ENCODE results near the gene CCDC6.
A peak's percentile ranks its signal among the peaks of the same experiment; 100 is the strongest.

Gene CCDC6

DNA sequence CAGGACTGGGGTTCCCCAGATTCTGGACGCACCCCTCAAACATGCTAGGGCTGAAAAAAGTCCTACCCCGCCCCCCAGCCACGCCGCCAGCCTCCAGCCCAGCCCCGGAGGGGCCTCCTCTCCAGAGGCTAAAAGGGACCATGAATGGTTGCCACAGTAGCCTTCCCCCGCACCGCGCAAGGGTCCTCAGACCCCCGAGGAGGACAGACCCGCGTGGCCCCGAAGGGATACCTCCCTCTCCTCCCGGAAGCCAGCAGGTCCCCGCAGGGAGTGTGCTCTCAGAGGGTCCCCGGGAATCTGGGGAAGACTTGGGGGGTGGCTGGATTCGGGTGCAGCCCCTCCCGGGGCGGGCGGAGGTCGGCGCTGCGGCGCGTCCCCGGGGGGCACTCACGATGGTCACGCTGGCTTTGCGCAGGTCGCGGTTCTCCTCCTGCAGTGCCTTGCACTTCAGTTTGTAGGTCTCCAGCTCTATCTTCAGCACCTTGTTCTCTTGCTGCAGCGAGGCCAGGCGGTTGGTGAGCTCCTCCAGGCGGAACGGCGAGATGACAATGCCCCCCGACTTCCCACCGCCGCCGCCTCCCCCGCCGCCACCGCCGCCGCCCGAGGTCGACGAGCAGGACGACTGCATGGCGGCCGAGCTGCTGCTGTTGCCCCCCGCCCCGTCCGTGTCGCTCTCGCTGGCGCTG is 482 bp downstream of the CCDC6 start:
- Histone ChIP-seq H3K36me3 (ENCODE audit: control insufficient read depth, insufficient read depth, low read length) (no peaks in the 10 kb centered on the region), H3K9me3 (ENCODE audit: control insufficient read depth, insufficient read depth, low read depth, low read length) (no peaks in the 10 kb centered on the region), H3K27me3 (ENCODE audit: control insufficient read depth, insufficient read depth, low read length) (no peaks in the 10 kb centered on the region), H3K4me3 (ENCODE audit: low read depth, low read length) (peak overlapping the region; percentile 95), H3K27ac (ENCODE audit: low read depth, low read length) (peak overlapping the region; percentile 94), H3K9ac (ENCODE audit: low read length) (peak overlapping the region; percentile 85), H3K4me1 (ENCODE audit: control insufficient read depth, insufficient read depth, low read length) (peaks cover 32% of the 10 kb centered on the region)

DNA sequence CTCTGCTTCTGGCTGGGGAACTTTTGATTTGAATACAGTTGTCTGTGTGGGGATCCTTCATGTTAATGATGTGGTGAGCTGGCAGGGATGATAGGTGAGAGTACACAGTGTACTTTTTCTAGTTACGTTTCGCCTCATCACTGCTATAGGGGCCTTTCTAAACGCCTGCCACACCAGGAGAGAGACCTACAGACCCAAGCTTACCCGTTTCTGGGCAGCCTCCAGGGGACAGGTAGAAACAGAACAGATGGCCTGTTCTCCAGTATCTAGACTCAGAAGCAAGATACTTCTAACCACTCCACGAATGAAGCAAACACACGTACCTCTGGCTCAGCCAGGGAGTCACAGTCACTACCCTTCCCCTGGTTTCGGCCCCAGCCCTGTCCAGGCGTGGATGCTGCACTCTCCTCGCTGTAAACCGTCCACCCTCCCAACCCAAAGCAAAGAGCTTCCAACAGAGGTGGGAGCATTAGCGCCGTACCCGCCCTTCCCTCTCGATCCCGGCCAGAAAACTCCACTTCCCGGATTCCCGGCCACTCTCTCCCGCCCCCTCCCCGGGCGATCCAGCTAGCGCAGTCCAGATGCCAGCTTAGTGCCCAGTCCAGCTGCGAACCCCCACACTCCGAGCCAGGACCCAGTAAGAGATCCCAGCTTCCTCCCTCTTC is 1.2 kb downstream of the CCDC6 start:
- Histone ChIP-seq H3K27me3 (ENCODE audit: control insufficient read depth, insufficient read depth, low read length) (no peaks in the 10 kb centered on the region), H3K9ac (ENCODE audit: low read length) (peak overlapping the region; percentile 85), H3K36me3 (ENCODE audit: control insufficient read depth, insufficient read depth, low read length) (0 out of 2 replicates have a peak, but pooled peaks cover 2% of the 10 kb centered on the region), H3K4me1 (ENCODE audit: control insufficient read depth, insufficient read depth, low read length) (peaks cover 36% of the 10 kb centered on the region), H3K27ac (ENCODE audit: low read depth, low read length) (peak overlapping the region; percentile 94; the same call in 1 of the 2 replicates), H3K9me3 (ENCODE audit: control insufficient read depth, insufficient read depth, low read depth, low read length) (no peaks in the 10 kb centered on the region), H3K4me3 (ENCODE audit: low read depth, low read length) (peak overlapping the region; percentile 95)

DNA sequence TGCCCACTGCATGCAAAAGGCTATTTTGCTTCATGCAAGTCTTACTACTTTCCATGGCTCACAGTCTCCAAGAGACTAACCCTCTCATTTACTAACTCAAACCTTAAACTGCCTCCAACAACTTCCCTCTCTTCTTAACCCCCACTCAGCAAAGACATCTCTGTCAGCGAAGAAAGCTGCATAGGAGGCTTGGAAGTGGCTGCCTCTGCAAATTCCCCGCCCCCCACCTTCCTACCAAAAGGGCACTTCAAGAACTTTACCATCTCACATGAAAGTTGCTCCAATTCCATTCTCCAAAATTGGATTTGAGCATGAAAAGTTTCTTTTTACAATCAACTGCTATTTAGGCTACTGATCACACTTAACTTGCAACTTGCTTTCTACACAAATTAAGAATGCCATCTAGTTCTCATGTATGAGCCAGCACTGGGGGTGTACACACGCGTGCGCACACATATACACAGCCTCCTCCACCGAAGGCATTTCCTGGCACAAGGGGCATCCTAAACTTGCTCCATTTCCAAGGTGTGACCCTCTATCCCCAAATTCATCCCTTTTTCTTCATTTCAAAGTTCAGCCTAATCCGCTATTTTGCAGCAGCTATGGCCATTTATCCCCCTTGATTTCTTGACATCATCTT is 1.8 kb downstream of the CCDC6 start:
- H3K27me3 ChIP-seq (ENCODE audit: control insufficient read depth, insufficient read depth, low read length) = no peaks in the 10 kb centered on the region
- H3K9ac ChIP-seq (ENCODE audit: low read length) = peak overlapping the region; percentile 85
- no peak overlapping the region for H3K27ac ChIP-seq (ENCODE audit: low read depth, low read length)
- H3K9me3 ChIP-seq (ENCODE audit: control insufficient read depth, insufficient read depth, low read depth, low read length) = no peaks in the 10 kb centered on the region
- peaks cover 43% of the 10 kb centered on the region for H3K4me1 ChIP-seq (ENCODE audit: control insufficient read depth, insufficient read depth, low read length)
- H3K4me3 ChIP-seq (ENCODE audit: low read depth, low read length) = peak overlapping the region; percentile 95
- peaks cover 6% of the 10 kb centered on the region; the same call in 1 of the 2 replicates for H3K36me3 ChIP-seq (ENCODE audit: control insufficient read depth, insufficient read depth, low read length)

GRCh38 chr10:59903871-59904270 is 2.5 kb downstream of the CCDC6 start:
- Histone ChIP-seq H3K27me3 (ENCODE audit: control insufficient read depth, insufficient read depth, low read length) (no peaks in the 10 kb centered on the region), H3K4me3 (ENCODE audit: low read depth, low read length) (peak overlapping the region; percentile 95), H3K36me3 (ENCODE audit: control insufficient read depth, insufficient read depth, low read length) (peaks cover 6% of the 10 kb centered on the region; the same call in 1 of the 2 replicates), H3K27ac (ENCODE audit: low read depth, low read length) (no peak overlapping the region), H3K4me1 (ENCODE audit: control insufficient read depth, insufficient read depth, low read length) (peaks cover 43% of the 10 kb centered on the region), H3K9ac (ENCODE audit: low read length) (no peak overlapping the region), H3K9me3 (ENCODE audit: control insufficient read depth, insufficient read depth, low read depth, low read length) (no peaks in the 10 kb centered on the region)

GRCh38 chr10:59902016-59902415 is 4.3 kb downstream of the CCDC6 start:
- H3K9me3 ChIP-seq (ENCODE audit: control insufficient read depth, insufficient read depth, low read depth, low read length) = no peaks in the 10 kb centered on the region
- no peak overlapping the region for H3K27ac ChIP-seq (ENCODE audit: low read depth, low read length)
- peaks cover 6% of the 10 kb centered on the region; the same call in 1 of the 2 replicates for H3K36me3 ChIP-seq (ENCODE audit: control insufficient read depth, insufficient read depth, low read length)
- H3K27me3 ChIP-seq (ENCODE audit: control insufficient read depth, insufficient read depth, low read length) = no peaks in the 10 kb centered on the region
- no peak overlapping the region for H3K9ac ChIP-seq (ENCODE audit: low read length)
- peaks cover 34% of the 10 kb centered on the region for H3K4me1 ChIP-seq (ENCODE audit: control insufficient read depth, insufficient read depth, low read length)
- H3K4me3 ChIP-seq (ENCODE audit: low read depth, low read length) = no peak overlapping the region

GRCh38 chr10:59901470-59901869 is 4.9 kb downstream of the CCDC6 start:
- peaks cover 33% of the 10 kb centered on the region for H3K4me1 ChIP-seq (ENCODE audit: control insufficient read depth, insufficient read depth, low read length)

GRCh38 chr10:59900048-59900727 is 6.2 kb downstream of the CCDC6 start:
- no peak overlapping the region for H3K27ac ChIP-seq (ENCODE audit: low read depth, low read length)

More at GRCh38 chr10:59901470-59901869, 4.9 kb downstream of the CCDC6 start:
- Histone ChIP-seq H3K9ac (ENCODE audit: low read length) (no peak overlapping the region), H3K27me3 (ENCODE audit: control insufficient read depth, insufficient read depth, low read length) (no peaks in the 10 kb centered on the region), H3K9me3 (ENCODE audit: control insufficient read depth, insufficient read depth, low read depth, low read length) (no peaks in the 10 kb centered on the region), H3K36me3 (ENCODE audit: control insufficient read depth, insufficient read depth, low read length) (peaks cover 6% of the 10 kb centered on the region; the same call in 1 of the 2 replicates), H3K27ac (ENCODE audit: low read depth, low read length) (no peak overlapping the region), H3K4me3 (ENCODE audit: low read depth, low read length) (no peak overlapping the region)

DNA sequence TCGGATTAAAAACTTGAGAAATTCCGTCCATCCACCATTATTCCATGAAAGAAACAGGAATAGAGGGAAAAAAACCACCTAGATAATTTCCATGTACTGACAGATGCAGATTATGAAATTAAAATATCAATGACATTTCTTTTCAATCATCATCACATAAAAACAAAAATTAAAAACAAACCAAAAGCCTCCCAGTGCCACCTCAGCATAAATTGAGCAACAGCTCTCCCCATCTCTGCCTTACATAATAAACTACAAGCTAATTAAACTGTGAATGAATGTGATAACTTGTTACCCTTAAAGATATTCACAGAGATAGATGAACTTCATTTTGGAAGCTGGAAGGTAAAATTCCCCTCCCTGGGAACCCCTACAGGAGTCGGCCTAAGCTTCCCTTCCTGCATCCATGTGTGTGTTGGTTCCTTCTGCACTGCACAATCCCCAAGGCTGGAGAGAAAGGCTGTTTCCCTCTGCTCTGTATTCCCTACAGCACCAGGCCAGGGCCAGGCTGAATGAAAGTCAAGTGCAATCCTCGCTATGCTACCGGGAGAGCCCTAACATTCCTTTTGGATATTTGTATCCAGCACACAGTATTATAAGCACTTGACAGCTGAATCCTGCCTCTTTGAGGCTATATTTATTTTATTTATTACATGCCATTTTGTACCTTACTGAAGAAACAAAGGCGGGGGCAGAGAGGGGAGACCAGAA is 8.1 kb downstream of the CCDC6 start:
- Histone ChIP-seq H3K4me3 (ENCODE audit: low read depth, low read length) (no peak overlapping the region), H3K4me1 (ENCODE audit: control insufficient read depth, insufficient read depth, low read length) (peaks cover 39% of the 10 kb centered on the region), H3K27me3 (ENCODE audit: control insufficient read depth, insufficient read depth, low read length) (no peaks in the 10 kb centered on the region), H3K36me3 (ENCODE audit: control insufficient read depth, insufficient read depth, low read length) (peaks cover 6% of the 10 kb centered on the region; the same call in 1 of the 2 replicates), H3K27ac (ENCODE audit: low read depth, low read length) (no peak overlapping the region), H3K9ac (ENCODE audit: low read length) (no peak overlapping the region), H3K9me3 (ENCODE audit: control insufficient read depth, insufficient read depth, low read depth, low read length) (no peaks in the 10 kb centered on the region)

More at GRCh38 chr10:59900048-59900727, 6.2 kb downstream of the CCDC6 start:
- Histone ChIP-seq H3K9me3 (ENCODE audit: control insufficient read depth, insufficient read depth, low read depth, low read length) (no peaks in the 10 kb centered on the region), H3K4me3 (ENCODE audit: low read depth, low read length) (no peak overlapping the region), H3K27me3 (ENCODE audit: control insufficient read depth, insufficient read depth, low read length) (no peaks in the 10 kb centered on the region), H3K36me3 (ENCODE audit: control insufficient read depth, insufficient read depth, low read length) (peaks cover 6% of the 10 kb centered on the region; the same call in 1 of the 2 replicates), H3K9ac (ENCODE audit: low read length) (no peak overlapping the region), H3K4me1 (ENCODE audit: control insufficient read depth, insufficient read depth, low read length) (peaks cover 41% of the 10 kb centered on the region)

GRCh38 chr10:59896191-59896590 is 10.2 kb downstream of the CCDC6 start:
- H3K4me1 ChIP-seq (ENCODE audit: control insufficient read depth, insufficient read depth, low read length) = peaks cover 43% of the 10 kb centered on the region
- peaks cover 6% of the 10 kb centered on the region; the same call in 1 of the 2 replicates for H3K36me3 ChIP-seq (ENCODE audit: control insufficient read depth, insufficient read depth, low read length)
- no peak overlapping the region for H3K4me3 ChIP-seq (ENCODE audit: low read depth, low read length)
- H3K9me3 ChIP-seq (ENCODE audit: control insufficient read depth, insufficient read depth, low read depth, low read length) = no peaks in the 10 kb centered on the region
- H3K9ac ChIP-seq (ENCODE audit: low read length) = no peak overlapping the region
- no peak overlapping the region for H3K27ac ChIP-seq (ENCODE audit: low read depth, low read length)
- H3K27me3 ChIP-seq (ENCODE audit: control insufficient read depth, insufficient read depth, low read length) = no peaks in the 10 kb centered on the region

DNA sequence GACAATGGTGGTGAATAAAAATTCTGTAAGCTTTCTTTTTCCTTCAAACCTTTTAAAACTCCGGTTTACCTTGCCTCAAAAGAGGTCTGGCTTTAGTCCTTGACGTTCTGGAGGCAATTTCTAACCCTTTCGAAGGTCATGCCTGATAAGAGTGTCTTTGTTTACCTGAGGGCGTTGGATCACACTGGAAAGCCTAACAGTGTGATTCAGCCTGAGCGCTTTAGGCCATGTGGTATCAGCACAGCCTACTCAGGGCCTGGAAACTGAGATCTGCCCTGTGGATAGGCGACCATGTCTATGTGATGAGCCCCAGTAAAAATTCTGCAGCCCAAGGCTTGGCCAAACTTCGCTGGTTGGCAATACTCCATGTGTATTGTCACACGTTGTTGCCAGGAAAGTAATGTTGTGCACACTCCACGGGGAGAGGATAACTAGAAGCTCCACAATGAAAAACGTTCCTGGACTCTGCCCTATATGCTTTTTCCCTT is 10.7 kb downstream of the CCDC6 start:
- H3K27ac ChIP-seq (ENCODE audit: low read depth, low read length) = no peak overlapping the region
- no peak overlapping the region for H3K9ac ChIP-seq (ENCODE audit: low read length)

More for the DNA sequence above, 10.7 kb downstream of the CCDC6 start:
- no peak overlapping the region for H3K4me3 ChIP-seq (ENCODE audit: low read depth, low read length)
- no peaks in the 10 kb centered on the region for H3K9me3 ChIP-seq (ENCODE audit: control insufficient read depth, insufficient read depth, low read depth, low read length)
- peaks cover 6% of the 10 kb centered on the region; the same call in 1 of the 2 replicates for H3K36me3 ChIP-seq (ENCODE audit: control insufficient read depth, insufficient read depth, low read length)
- no peaks in the 10 kb centered on the region for H3K27me3 ChIP-seq (ENCODE audit: control insufficient read depth, insufficient read depth, low read length)
- peaks cover 43% of the 10 kb centered on the region for H3K4me1 ChIP-seq (ENCODE audit: control insufficient read depth, insufficient read depth, low read length)
